GM23338 (cell line): ENCODE results near the gene ASCL2. TPM values are rescaled to one million over a fixed set of nuclear protein-coding genes. Genes with fewer than 3 reads are reported as not detected.

Source experiments
- ATAC-seq: fragments of 200-7000 bp; cut with Tn5 transposase; 3 replicates; pipeline ENCODE4 v1.9.1; 2020
- DNase-seq: peaks from one replicate; pipeline ENCODE4 v3.0.0-alpha.2; 2015; ENCODE audit warnings: low spot score
- H2AFZ ChIP-seq: fragments of 200-600 bp; sonication (generic); 2 replicates; pipeline ENCODE4 v1.8.0; 2016; ENCODE audit warnings: antibody characterized with exemption, mild to moderate bottlenecking, moderate library complexity
- H3F3A ChIP-seq: fragments of 200-600 bp; sonication (generic); replicated peaks from 2 replicates; pipeline ENCODE4 v1.8.0; 2017; ENCODE audit warnings: antibody characterized with exemption, mixed run types, low read depth
- H3K27ac ChIP-seq: fragments of 200-600 bp; sonication (generic); 2 replicates; pipeline ENCODE4 v1.6.1; 2016; ENCODE audit warnings: low read depth
- H3K27me3 ChIP-seq: fragments of 200-600 bp; sonication (generic); 2 replicates; pipeline ENCODE4 v1.8.0; 2016; ENCODE audit warnings: mild to moderate bottlenecking, mixed run types, moderate library complexity; ENCODE audit not compliant: insufficient read depth
- H3K36me3 ChIP-seq: fragments of 200-600 bp; sonication (generic); 2 replicates; pipeline ENCODE4 v1.8.0; 2016; ENCODE audit warnings: mild to moderate bottlenecking; ENCODE audit not compliant: insufficient read depth
- H3K4me1 ChIP-seq: fragments of 200-600 bp; sonication (generic); 2 replicates; pipeline ENCODE4 v1.8.0; 2016; ENCODE audit warnings: mild to moderate bottlenecking, moderate library complexity; ENCODE audit not compliant: insufficient read depth
- H3K4me2 ChIP-seq: fragments of 200-600 bp; sonication (generic); 2 replicates; pipeline ENCODE4 v1.7.1; 2017; ENCODE audit warnings: mixed run types
- H3K4me3 ChIP-seq: fragments of 200-600 bp; sonication (generic); 2 replicates; pipeline ENCODE4 v1.6.1; 2016; ENCODE audit warnings: mixed run types
- H3K79me2 ChIP-seq: fragments of 200-600 bp; sonication (generic); replicated peaks from 2 replicates; pipeline ENCODE4 v1.8.0; 2017; ENCODE audit warnings: mild to moderate bottlenecking; ENCODE audit not compliant: insufficient read depth
- H3K9me2 ChIP-seq: fragments of 200-600 bp; sonication (generic); 2 replicates; pipeline ENCODE4 v1.8.0; 2017; ENCODE audit not compliant: insufficient read depth
- H4K20me1 ChIP-seq: fragments of 200-600 bp; sonication (generic); replicated peaks from 2 replicates; pipeline ENCODE4 v1.8.0; 2017; ENCODE audit warnings: mild to moderate bottlenecking; ENCODE audit not compliant: insufficient read depth
- H3K27ac Mint-ChIP-seq: 2 replicates; pipeline ENCODE4 v1.8.0; 2020; ENCODE audit warnings: inconsistent platforms, mild to moderate bottlenecking, moderate library complexity, mixed read lengths
- H3K27me3 Mint-ChIP-seq: 3 replicates; pipeline ENCODE4 v1.8.0; 2022; ENCODE audit warnings: low read depth, mild to moderate bottlenecking, moderate library complexity, mixed read lengths, inconsistent platforms; ENCODE audit not compliant: insufficient read depth, poor library complexity
- H3K36me3 Mint-ChIP-seq: 3 replicates; pipeline ENCODE4 v1.8.0; 2021; ENCODE audit warnings: low read depth, mild to moderate bottlenecking, inconsistent platforms, moderate library complexity, mixed read lengths
- H3K4me1 Mint-ChIP-seq: 3 replicates; pipeline ENCODE4 v1.8.0; 2020; ENCODE audit warnings: mild to moderate bottlenecking, inconsistent platforms, mixed read lengths
- H3K4me3 Mint-ChIP-seq: 3 replicates; pipeline ENCODE4 v1.8.0; 2021; ENCODE audit warnings: moderate library complexity, mild to moderate bottlenecking, inconsistent platforms, mixed read lengths
- H3K9me3 Mint-ChIP-seq: 3 replicates; pipeline ENCODE4 v1.8.0; 2020; ENCODE audit warnings: moderate library complexity, mild to moderate bottlenecking, inconsistent platforms, mixed read lengths
- CREB1 ChIP-seq: fragments of 250-450 bp; sonication (Bioruptor Pico); IDR thresholded peaks from 2 replicates; pipeline ENCODE4 v1.5.0; 2020; ENCODE audit warnings: low read depth, mild to moderate bottlenecking, moderate library complexity
- CTCF ChIP-seq, 2 experiments: fragments of 200-600 bp in 1 of 2; sonication (generic) in 1 of 2; conservative IDR thresholded peaks; 2 replicates each; pipeline versions ENCODE4 v1.5.1 to v1.6.1; 2016 to 2017; ENCODE audit warnings: antibody characterized with exemption in 2 of 2, low read depth in 2 of 2, mild to moderate bottlenecking in 2 of 2, moderate library complexity in 1 of 2
- ETS1 ChIP-seq: IDR thresholded peaks from 2 replicates; pipeline ENCODE4 v1.6.1; 2016; ENCODE audit warnings: antibody characterized with exemption
- EZH2 ChIP-seq: fragments of 200-600 bp; sonication (generic); IDR thresholded peaks from one replicate; pipeline ENCODE4 v1.8.0; 2017; ENCODE audit warnings: antibody characterized with exemption, mild to moderate bottlenecking, low read depth; ENCODE audit not compliant: unreplicated experiment
- EZH2phosphoT487 ChIP-seq: fragments of 200-600 bp; sonication (generic); IDR thresholded peaks from one replicate; pipeline ENCODE4 v1.8.1; 2018; ENCODE audit warnings: antibody characterized with exemption; ENCODE audit not compliant: unreplicated experiment
- JUNB ChIP-seq: IDR thresholded peaks from one replicate; pipeline ENCODE4 v1.6.1; 2016; ENCODE audit warnings: antibody characterized with exemption; ENCODE audit not compliant: unreplicated experiment
- NANOG ChIP-seq: IDR thresholded peaks from 2 replicates; pipeline ENCODE4 v1.6.1; 2016; ENCODE audit warnings: antibody characterized with exemption, borderline replicate concordance
- POLR2AphosphoS5 ChIP-seq: IDR thresholded peaks from 2 replicates; pipeline ENCODE4 v1.6.1; 2016; ENCODE audit warnings: antibody characterized with exemption, low read depth
- STAT1 ChIP-seq: IDR thresholded peaks from one replicate; pipeline ENCODE4 v1.6.1; 2016; ENCODE audit warnings: antibody characterized with exemption; ENCODE audit not compliant: unreplicated experiment
- ZNF114 ChIP-seq: fragments of 250-450 bp; sonication (Bioruptor Pico); IDR thresholded peaks from 2 replicates; pipeline ENCODE4 v1.5.0; 2020; ENCODE audit warnings: mild to moderate bottlenecking, moderate library complexity
- ZNF331 ChIP-seq: fragments of 250-450 bp; sonication (Bioruptor Pico); IDR thresholded peaks from 2 replicates; pipeline ENCODE4 v1.5.0; 2020; ENCODE audit warnings: low read depth, mild to moderate bottlenecking, moderate library complexity
- polyA plus RNA-seq: library from polyadenylated mRNA; unstranded; fragments of >200 nt; fragmentation: Nextera tagmentation; extraction: Ambion mirVana; gene quantifications from 2 replicates; pipeline ENCODE4 v1.2.1, GENCODE V29; 2016
- total RNA-seq: library from RNA; depleted of rRNA; stranded (reverse); fragments of >200 nt; shearing (Covaris generic); gene quantifications from 2 replicates; pipeline ENCODE4 v1.2.3, GENCODE V29; 2014
- TF ChIP-seq, protein P1 (sequence below): IDR thresholded peaks from one replicate; pipeline ENCODE4 v1.6.1; 2018; ENCODE audit warnings: antibody characterized with exemption; ENCODE audit not compliant: unreplicated experiment
- TF ChIP-seq, protein P2 (sequence below): fragments of 250-450 bp; sonication (Bioruptor Pico); IDR thresholded peaks from 2 replicates; pipeline ENCODE4 v1.5.0; 2020; ENCODE audit warnings: mild to moderate bottlenecking, moderate library complexity

The ASCL2 gene
- total and polyA plus RNA-seq, 2 experiments from 2014 or later = 0.57 to 1.6 TPM

DNA sequence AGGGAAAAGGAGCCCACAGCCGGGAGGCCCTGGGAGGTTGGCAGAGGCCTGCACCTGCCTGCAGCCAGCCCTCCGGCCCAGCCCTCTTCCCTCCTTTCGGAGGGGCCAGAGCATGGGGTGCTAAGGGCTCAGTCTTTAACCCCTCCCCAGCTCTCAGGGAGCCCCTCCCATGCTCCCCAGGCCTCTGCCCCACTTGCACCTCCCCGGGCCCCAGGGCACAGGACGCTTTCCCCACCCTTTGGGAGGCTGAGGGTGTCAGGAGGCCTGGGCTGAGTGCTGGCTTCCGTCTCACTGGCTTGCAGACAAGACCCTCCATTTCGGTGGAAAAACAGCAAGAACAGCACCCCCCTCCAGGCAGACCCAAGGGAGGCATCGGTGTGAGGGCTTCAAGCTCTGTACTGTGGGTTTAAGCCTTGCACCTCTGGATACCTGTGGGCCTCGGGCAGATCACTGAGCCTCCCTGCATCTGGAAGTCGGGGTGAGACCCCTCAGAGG is 7.3 kb downstream of the ASCL2 start:
- no peaks in the 10 kb centered on the region for H3K9me2 ChIP-seq
- H3K4me2 ChIP-seq = no peak overlapping the region
- Mint-ChIP-seq H3K36me3 (no peaks in the 10 kb centered on the region), H3K27ac (no peak overlapping the region), H3K4me3 (no peak overlapping the region), H3K27me3 (peaks cover 24% of the 10 kb centered on the region), H3K4me1 (peaks cover 6% of the 10 kb centered on the region), H3K9me3 (no peaks in the 10 kb centered on the region)
- DNase-seq (no peak), ATAC-seq (no peak)
- TF ChIP-seq, protein P1, sequence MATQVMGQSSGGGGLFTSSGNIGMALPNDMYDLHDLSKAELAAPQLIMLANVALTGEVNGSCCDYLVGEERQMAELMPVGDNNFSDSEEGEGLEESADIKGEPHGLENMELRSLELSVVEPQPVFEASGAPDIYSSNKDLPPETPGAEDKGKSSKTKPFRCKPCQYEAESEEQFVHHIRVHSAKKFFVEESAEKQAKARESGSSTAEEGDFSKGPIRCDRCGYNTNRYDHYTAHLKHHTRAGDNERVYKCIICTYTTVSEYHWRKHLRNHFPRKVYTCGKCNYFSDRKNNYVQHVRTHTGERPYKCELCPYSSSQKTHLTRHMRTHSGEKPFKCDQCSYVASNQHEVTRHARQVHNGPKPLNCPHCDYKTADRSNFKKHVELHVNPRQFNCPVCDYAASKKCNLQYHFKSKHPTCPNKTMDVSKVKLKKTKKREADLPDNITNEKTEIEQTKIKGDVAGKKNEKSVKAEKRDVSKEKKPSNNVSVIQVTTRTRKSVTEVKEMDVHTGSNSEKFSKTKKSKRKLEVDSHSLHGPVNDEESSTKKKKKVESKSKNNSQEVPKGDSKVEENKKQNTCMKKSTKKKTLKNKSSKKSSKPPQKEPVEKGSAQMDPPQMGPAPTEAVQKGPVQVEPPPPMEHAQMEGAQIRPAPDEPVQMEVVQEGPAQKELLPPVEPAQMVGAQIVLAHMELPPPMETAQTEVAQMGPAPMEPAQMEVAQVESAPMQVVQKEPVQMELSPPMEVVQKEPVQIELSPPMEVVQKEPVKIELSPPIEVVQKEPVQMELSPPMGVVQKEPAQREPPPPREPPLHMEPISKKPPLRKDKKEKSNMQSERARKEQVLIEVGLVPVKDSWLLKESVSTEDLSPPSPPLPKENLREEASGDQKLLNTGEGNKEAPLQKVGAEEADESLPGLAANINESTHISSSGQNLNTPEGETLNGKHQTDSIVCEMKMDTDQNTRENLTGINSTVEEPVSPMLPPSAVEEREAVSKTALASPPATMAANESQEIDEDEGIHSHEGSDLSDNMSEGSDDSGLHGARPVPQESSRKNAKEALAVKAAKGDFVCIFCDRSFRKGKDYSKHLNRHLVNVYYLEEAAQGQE = no peak
- TF ChIP-seq JUNB = no peak
- TF ChIP-seq EZH2phosphoT487 = no peak
- no peak for TF ChIP-seq STAT1
- no peak for TF ChIP-seq ETS1
- no peak for TF ChIP-seq CTCF (conservative IDR thresholded peaks at IDR 0.05; ENCODE audit: low read depth in 2 of 2)
- no peak for TF ChIP-seq NANOG
- TF ChIP-seq ZNF114 = no peak
- TF ChIP-seq POLR2AphosphoS5 = no peak
- TF ChIP-seq CREB1 = no peak
- no peak for TF ChIP-seq EZH2
- TF ChIP-seq, protein P2, sequence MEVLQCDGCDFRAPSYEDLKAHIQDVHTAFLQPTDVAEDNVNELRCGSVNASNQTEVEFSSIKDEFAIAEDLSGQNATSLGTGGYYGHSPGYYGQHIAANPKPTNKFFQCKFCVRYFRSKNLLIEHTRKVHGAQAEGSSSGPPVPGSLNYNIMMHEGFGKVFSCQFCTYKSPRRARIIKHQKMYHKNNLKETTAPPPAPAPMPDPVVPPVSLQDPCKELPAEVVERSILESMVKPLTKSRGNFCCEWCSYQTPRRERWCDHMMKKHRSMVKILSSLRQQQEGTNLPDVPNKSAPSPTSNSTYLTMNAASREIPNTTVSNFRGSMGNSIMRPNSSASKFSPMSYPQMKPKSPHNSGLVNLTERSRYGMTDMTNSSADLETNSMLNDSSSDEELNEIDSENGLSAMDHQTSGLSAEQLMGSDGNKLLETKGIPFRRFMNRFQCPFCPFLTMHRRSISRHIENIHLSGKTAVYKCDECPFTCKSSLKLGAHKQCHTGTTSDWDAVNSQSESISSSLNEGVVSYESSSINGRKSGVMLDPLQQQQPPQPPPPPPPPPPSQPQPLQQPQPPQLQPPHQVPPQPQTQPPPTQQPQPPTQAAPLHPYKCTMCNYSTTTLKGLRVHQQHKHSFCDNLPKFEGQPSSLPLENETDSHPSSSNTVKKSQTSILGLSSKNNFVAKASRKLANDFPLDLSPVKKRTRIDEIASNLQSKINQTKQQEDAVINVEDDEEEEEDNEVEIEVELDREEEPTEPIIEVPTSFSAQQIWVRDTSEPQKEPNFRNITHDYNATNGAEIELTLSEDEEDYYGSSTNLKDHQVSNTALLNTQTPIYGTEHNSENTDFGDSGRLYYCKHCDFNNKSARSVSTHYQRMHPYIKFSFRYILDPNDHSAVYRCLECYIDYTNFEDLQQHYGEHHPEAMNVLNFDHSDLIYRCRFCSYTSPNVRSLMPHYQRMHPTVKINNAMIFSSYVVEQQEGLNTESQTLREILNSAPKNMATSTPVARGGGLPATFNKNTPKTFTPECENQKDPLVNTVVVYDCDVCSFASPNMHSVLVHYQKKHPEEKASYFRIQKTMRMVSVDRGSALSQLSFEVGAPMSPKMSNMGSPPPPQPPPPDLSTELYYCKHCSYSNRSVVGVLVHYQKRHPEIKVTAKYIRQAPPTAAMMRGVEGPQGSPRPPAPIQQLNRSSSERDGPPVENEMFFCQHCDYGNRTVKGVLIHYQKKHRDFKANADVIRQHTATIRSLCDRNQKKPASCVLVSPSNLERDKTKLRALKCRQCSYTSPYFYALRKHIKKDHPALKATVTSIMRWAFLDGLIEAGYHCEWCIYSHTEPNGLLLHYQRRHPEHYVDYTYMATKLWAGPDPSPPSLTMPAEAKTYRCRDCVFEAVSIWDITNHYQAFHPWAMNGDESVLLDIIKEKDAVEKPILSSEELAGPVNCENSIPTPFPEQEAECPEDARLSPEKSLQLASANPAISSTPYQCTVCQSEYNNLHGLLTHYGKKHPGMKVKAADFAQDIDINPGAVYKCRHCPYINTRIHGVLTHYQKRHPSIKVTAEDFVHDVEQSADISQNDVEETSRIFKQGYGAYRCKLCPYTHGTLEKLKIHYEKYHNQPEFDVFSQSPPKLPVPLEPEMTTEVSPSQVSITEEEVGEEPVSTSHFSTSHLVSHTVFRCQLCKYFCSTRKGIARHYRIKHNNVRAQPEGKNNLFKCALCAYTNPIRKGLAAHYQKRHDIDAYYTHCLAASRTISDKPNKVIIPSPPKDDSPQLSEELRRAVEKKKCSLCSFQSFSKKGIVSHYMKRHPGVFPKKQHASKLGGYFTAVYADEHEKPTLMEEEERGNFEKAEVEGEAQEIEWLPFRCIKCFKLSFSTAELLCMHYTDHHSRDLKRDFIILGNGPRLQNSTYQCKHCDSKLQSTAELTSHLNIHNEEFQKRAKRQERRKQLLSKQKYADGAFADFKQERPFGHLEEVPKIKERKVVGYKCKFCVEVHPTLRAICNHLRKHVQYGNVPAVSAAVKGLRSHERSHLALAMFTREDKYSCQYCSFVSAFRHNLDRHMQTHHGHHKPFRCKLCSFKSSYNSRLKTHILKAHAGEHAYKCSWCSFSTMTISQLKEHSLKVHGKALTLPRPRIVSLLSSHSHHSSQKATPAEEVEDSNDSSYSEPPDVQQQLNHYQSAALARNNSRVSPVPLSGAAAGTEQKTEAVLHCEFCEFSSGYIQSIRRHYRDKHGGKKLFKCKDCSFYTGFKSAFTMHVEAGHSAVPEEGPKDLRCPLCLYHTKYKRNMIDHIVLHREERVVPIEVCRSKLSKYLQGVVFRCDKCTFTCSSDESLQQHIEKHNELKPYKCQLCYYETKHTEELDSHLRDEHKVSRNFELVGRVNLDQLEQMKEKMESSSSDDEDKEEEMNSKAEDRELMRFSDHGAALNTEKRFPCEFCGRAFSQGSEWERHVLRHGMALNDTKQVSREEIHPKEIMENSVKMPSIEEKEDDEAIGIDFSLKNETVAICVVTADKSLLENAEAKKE = no peak
- no peak for TF ChIP-seq ZNF331
- no peak overlapping the region for H3K27ac ChIP-seq
- H2AFZ ChIP-seq = no peak overlapping the region
- H3K4me1 ChIP-seq = peaks cover under 1% of the 10 kb centered on the region; the same call in 1 of the 2 replicates
- no peaks in the 10 kb centered on the region for H3K79me2 ChIP-seq
- no peak overlapping the region for H3K4me3 ChIP-seq
- H3K27me3 ChIP-seq = peaks cover 11% of the 10 kb centered on the region
- no peaks in the 10 kb centered on the region for H3K36me3 ChIP-seq
- no peaks in the 10 kb centered on the region for H4K20me1 ChIP-seq
- no peaks in the 10 kb centered on the region for H3F3A ChIP-seq
